HG02981 (cell line): ENCODE data around the gene DGKE.

Experiments
- ATAC-seq: cut with Tn5 transposase; IDR thresholded peaks from one replicate; pipeline ENCODE4 v1.9.1; 2021; ENCODE audit warnings: mild to moderate bottlenecking, moderate library complexity; ENCODE audit not compliant: unreplicated experiment

The DGKE gene

DNA sequence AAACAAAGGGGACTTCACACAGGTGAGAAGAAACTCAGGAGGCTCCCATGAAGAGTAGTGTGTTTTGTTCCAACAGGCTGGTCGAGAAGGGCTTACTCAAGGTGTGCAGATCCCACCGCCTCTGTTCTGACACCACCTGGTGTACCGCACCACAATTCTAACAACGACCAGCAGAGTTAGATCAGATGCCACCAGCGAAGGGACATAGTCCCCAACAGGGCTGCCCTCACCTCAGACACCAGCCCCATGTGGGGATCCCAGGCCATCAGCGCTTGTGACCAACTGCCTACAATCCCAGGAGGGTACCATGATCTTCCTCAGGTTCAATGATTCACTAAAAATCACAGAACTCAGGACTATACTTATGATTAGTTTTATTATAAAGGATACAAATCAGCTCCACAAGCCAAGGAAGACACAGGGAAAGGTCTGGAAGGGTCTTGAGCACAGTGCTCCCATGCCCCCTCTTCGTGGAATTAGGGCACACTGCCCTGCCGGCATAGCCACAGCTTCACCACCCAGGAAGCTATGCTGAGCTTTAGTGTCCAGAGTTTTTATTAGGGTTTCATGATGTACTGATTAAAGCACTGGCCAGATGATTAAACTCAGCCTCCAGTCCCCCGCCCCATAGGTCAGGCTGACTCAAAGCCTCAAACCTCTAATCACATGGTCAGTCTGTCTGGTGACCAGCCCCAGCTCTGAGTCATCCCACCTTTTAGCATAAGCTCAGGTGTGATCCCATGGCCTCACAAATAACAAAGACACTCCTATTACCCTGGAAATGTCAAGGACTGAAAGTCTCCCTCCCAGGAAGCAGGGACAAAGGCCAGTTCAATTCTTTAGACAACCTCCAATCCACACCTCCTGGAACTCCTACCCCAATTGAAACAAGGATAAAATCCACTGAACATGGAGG lies 53.9 kb downstream of the DGKE start:
- ATAC-seq, result no peak

DNA sequence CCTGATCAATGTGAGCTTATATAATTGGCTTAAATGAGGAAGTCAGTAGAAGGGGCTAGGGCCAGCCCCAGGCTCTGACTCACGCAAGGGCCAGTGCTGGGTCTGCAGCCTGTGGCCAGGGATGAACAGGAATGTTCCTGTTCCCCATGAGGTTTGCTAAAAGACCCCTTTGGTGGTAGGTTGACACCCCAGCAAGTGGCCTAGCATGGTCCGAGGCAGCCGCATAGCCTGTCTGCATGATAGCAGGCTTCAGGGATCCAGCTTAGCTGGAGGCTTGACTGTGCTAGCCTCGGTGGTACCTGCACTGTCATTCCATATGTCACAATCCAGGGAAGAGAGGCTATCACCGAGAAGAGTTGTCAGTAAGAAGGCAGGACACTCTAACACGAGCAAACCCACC lies 56.4 kb downstream of the DGKE start:
- ATAC-seq, result no peak

DNA sequence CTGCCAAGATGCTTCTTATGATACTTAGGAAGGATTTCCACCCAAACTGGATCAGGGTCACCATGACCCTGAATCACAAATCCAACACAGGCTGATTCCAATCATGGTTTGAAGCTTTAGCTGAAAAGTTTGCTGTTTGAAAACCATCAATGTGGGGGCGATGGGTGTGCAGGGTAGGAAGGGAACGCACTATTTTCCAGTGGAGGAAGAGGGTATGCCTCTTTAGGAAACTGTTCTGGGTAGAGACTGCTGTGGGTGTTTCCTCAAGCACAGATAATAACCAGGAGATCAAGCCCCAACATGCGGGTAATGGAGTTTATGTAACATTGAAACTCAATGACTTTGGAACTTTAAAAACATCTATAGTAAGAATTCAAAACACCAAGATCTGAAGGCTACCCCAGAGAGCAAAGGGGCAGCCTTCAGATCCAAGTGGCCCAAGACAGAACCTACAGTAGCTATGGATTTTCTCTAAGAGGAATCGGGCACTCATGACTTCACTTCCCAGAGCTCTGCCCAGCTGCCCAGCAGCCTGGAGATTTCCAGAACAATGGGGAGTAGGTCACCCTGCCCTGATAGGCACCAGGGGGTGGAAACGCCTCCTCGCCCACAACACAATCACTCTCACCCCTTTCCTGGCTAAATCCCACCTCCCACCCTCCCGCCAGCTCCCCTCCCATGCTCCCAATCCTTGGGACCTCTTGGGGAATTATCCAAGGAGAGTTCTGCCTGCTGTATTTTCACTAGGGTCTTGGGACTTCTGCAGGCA lies 57.1 kb downstream of the DGKE start:
- no peak for ATAC-seq

DNA sequence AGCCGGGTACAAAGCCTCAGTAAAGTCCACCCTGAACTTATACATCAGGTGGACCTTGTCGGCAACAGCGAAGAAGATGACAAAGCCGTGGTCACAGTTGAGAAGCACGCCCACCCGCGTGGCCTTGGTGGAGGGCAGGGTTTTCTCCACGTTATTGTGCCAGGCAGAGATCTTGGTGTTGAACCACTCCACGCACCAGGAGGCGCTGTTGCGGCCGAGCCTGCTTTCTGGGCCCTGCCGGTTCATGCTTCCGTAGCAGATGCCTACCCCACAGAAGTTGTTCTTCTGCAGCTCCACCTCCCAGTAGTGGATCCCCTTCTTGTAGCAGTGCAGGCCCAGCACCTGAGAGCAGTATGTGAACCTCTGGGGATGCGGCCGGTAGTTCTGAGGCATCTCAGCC lies 57.8 kb downstream of the DGKE start:
- ATAC-seq, result no peak

DNA sequence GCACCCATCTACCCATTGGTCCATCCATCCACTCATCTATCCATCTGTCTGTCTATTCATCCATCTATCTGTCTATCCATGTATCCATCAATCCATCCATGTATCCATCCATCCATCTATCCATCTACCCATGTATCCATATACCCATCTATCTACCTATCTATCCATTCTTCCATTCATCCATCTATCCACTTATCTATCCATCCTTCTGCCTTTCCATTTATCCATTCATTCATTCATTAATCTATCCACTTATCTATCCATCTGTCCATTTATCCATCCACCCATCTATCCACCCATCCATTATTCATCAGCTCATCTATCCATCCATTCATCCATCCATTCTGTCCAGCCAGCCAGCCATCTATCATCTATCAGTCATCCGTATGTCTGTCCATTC lies 58.4 kb downstream of the DGKE start:
- ATAC-seq, result no peak

DNA sequence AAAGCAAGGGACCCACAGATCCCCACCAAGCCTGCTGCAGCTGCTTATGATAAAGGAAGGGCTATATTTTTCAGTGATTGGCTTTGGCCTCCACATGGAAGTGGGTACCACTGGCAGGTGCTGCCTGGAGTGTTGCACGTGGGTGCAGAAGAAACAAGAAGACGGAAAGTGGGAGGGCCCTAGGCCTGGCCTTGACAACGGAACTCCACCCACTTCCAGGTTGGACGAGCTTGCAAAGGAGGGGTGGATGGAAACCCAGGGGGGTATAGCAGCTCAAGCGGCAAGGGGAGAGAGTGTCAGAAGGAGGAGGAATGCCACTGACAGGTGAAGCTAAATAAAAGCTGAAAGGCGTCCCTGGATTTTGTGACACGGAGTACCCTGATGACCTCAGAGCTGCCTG lies 59.6 kb downstream of the DGKE start:
- no peak for ATAC-seq

DNA sequence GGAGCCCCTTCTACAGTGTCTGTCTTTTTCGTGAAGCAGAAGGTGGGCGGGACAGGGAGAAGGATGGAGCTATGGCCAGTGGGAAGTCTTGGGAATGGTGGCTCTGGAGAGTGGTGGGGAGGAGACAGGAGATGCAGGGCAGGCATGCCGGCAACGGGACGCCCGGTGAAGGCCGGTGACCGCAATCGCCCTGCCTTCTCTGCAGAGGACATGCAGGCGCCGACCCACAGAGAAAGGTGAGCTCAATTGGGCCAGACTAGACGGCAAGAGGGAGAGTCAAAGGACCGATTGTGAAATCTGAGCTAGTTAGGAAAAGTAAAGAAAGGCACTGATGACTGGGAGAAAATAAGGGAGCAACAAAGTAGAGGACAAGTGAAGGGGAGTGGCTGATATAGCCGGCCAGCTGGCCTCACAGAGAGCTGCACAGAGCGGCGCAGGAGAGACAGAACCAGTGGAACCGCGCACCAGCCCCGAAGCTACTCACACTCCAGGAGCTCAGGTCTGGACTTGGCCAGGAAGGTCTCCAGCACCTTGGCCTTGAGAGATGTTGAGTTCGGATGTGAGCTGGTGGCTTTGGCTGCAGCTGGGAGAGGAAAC lies 61.0 kb downstream of the DGKE start:
- no peak for ATAC-seq

DNA sequence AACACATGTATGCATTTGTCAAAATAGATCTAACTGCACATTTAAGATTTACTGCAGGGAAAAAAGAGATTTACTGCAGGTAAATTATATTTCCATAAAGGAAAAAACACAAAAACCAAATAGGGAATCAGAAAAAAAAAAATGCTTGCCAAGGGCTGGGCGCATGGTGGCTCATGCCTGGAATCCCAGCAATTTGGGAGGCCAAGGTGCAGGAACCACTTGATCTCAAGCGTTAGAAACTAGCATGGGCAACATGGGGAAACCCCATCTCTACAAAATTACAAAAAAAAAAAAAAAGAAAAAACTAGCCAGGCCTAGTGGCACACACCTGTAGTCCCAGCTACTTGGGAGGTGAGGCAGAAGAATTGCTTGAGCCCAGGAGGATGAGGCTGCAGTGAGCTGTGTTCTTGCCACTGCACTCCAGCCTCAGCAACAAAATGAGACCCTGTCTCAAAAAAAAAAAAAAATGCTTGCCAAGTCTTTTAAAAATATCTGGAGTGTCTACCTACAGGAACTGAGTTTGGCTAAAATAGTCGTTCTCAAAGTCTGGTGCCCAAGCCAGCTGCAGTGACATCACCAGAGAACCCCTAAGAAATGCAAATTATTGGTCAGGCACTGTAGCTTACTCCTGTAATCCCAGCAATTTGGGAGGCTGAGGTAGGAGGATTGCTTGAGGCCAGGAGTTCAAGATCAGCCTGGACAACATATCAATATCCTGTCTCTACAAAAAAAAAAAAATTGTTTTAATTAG lies 62.4 kb downstream of the DGKE start:
- no peak for ATAC-seq

DNA sequence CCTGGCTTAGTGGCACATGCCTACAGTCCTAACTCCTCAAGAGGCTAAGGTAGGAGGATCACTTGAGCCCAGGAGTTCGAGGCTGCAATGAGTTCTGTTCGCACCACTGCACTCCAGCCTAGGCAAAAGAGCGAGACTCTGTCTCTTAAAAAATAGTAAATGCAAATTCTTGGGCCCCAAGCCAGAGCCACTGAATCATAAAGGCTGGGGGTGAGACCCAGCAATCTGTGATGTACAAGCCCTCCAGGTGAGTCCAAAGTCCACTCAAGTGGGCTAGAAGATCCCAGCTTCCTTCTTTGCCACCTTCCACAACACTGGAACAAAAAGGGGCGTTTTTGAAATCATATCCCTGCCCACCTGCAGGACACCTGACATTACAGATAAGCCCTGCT lies 63.0 kb downstream of the DGKE start:
- no peak for ATAC-seq

DNA sequence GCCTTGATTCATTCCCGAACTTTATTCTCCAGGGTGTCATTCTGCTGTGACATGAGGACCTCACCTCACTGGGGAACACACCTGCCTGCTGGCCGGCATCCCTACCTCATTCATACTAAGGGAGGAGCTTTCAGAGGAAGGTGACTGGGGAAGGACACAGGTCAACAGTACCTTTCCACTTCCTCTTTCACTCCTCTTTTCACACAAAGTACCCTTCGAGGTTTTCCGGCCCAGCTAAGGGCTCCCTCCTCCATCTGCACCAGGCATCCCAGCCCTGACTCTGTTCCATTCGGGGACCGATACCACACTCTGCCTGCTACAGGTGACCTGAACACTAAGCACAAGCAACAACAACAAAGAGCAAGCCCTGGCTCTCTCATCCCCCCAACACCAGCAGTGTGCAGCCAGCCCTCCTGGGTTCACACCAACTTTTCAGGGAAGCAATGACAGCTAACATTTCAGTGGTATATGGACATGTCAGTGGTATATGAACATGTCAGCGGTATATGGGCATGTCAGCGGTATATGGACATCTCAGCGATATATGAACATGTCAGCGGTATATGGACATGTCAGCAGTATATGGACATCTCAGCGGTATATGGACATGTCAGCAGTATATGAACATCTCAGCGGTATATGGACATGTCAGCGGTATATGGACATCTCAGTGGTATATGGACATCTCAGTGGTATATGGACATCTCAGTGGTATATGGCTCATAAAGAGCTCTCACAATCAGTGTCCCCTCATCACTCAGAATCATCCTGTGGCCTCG lies 63.9 kb downstream of the DGKE start:
- no peak for ATAC-seq

DNA sequence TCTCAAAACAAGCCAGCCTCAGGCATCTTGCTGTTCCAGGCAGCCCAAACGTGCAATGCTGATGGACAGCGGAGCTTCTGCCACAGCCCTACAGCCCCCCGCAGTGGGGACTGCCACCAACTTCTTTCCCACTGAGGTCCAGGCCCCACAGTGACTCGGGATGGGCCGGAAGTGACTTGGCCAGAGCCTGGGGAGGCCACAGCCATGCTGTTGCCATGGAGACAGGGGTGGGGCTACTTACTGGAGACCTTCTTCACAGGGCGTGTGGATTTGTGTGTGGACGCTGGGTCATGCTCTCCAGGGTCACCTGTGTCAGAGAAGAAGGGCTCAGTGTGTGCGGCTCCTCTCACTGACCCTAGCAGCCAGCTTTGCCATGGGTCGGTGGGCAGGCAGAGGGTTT lies 64.9 kb downstream of the DGKE start:
- no peak for ATAC-seq

DNA sequence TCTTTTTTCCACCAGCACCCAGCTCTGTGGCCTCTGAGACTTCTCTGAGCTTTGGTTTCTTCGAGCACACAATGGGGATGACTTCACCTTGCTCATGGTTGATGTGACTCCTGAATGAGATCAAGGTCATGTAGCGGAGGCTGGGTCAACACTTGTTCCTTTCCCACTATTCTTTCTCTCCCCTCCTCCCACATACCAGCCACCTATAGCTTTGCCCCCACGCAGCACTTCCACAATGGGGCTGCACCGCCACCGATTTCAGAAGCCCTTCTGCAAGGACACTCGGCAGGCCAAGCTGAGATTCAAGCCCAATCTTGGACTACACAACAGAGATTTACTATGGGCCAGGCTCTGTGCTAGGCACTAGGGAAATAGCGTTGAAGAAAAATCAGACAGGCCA lies 65.5 kb downstream of the DGKE start:
- ATAC-seq, result no peak

DNA sequence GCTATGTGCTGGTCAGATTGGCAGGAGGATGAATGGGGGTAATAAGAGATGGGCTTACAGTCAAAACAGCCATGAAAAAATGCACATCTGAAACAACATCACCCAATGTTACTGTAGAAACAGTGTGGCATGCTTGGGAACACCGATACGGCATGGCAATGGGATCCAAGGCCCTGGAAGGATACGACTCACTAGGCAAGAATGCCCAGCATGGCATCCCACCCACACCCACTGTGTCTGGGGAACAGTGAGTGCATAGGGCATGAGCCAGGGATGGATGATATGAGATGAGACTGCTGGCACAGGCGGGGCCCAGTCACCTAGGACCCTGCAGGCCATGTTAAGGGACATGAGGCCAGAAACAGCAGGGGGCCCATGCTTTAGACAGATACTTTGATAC lies 68.4 kb downstream of the DGKE start:
- no peak for ATAC-seq

DNA sequence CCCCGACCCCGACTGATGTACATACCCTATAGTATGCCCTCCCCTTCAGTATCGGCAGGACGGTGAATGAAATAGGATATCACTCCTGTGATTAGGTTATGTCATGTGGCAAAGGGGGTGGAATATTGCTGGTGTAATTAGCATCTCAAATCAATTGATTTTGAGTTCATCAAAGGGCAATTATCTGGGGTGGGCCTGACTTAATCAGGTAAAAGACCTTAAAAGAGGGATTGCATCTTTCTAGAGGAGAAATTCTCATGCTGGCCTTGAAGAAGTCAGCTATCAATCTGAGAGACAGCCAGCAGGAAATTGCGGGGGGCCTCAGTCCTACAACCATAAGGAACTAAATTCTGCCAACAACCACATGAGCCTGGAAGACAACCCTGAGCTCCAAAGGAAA lies 69.6 kb downstream of the DGKE start:
- no peak for ATAC-seq

DNA sequence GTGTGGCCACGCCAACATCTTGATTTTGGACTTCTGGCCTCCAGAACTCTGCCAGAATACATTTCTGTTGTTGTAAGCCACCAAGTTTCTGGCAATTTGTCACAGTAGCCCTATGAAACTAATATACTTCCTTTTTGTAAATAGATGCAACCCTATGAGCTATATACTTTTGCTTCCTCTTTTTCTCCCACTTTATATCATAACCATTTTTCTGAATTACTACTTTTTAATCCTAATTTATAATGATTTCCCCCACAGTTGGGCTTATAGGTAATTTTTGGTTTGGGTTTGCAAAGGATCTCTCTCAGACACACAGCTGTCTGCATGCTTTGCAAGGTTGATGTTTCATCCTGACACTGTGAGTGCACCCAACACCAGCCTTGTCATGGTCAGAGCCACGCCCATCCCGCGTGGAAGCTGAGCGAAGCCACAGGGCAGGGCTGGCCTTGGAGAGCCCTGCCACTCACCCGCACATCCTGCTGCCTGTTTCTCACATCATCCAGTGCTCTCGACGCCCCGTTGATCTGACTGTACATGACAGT lies 74.1 kb downstream of the DGKE start:
- peak; percentile 90 for ATAC-seq

DNA sequence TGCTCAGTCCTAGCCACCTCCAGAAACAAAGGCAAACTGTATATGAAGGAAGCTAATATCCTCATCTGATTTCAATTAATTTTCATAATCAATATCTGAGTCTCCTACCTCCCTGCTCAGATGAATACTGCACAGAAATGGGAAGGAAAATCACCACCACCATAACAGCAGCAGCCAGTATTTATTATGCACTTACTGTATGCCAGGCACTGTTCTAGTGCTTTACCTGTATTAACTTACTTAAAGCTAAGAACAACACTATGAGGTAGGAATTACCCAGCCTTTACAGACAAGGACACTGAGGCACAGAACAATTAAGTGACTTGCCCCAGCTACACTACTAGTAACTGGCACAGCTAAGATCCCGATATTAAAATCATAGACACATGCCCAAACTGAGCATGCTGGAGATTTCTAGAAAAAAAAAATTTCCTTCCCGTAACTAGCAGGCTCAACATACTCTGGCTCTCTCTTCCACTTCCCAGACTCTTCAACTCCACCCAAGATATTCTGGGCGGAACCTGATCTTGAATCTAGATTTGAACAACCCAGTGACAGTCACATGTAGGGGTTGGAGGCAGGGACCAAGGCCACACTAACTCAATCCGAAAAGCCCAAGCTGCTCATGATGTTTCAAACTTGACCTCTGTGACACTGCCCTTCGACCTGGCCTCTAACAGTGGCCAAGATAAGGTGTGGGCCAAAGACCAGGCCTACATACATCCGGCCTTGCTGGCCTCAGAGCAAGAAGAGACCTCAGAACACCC lies 76.0 kb downstream of the DGKE start:
- ATAC-seq, result no peak

DNA sequence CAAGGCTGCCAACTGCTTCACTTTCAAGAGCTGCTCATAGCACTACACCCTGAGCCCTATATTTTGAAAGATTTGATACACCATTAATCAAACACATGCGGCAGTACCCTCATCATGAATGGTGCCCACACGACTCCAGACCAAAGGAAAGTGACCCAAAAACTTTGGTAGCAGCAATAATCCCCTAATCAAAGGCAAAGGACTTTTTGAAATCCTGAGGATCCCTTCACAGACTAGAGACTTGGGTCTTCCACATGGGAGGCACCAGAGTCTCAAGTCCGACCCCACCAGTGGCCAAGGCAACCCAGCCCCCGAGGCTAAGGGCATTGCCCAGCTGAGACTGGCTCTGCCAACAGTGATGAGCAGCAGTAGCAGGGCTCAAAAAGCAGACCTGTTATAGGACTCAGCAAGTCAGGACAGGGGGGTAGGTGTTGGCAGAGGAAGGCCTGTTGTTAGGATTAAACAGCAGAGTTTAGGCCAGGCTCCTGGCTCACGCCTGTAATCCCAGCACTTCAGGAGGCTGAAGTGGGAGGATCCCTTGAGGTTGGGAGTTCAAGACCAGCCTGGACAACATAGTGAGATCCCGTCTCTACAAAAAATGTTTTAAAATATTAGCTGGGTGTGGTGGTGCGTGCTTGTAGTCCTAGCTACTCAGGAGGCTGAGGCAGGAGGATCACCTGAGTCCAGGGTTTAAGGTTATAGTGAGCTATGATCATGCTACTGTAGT lies 76.7 kb downstream of the DGKE start:
- no peak for ATAC-seq

DNA sequence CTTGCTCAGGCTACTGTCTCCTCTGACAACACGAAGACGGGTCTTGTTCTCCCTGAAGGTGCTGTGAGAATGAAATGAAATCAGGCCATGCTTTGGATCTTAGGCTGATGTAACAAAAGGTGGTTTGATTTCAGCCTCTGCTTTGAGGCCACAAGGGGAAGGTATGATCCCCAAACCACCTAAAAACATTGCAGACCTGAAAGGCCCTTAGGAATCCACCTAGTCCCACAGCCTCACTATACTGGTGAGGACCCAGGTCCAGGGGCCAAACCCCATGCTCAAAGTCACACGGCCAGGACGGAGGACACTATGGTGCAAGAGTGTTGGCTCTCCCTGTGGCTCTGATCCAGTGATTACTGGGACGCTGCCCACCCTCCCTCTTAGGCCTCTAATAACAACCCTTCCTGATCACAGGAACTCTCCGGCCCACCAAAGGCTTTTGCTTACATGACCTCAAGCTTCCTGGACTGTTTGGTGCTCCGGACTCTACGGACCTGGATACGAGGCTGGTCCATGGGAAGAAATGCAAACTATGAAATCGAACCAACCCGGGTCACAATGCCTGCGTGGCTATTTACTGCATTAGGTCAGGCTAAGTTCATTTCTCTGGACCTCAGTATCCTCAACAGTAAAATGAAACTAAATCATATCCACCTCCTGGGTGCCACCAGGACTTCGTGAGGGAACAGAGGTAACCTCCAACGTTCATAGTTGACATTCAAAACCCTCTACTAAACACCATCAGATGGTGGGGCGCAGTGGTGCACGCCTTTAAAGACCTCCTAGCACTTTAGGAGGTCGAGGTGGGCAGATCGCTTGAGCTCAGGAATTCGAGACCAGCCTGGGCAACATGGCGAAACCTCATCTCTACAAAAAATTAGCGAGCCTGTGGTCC lies 78.4 kb downstream of the DGKE start:
- ATAC-seq, result no peak
